ENCODE results near the gene TRIM62.

TRIM62 gene

GRCh38 chr1:33180226-33180910 is 1.5 kb downstream of the TRIM62 start:
- no peak for DNase-seq

GRCh38 chr1:33178836-33179439 is 2.9 kb downstream of the TRIM62 start:
- DNase-seq = no peak

- DNase-seq = no peak
Measured at GRCh38 chr1:33177996-33178540, 3.8 kb downstream of the TRIM62 start.

- DNase-seq = no peak
Measured at GRCh38 chr1:33176887-33177286, 5.0 kb downstream of the TRIM62 start.

GRCh38 chr1:33176362-33176850 is 5.4 kb downstream of the TRIM62 start:
- DNase-seq = no peak

GRCh38 chr1:33175865-33176264 is 6.0 kb downstream of the TRIM62 start:
- no peak for DNase-seq

GRCh38 chr1:33173091-33173490 is 8.8 kb downstream of the TRIM62 start:
- DNase-seq = no peak

- DNase-seq = no peak
Measured at GRCh38 chr1:33171977-33172813, 9.6 kb downstream of the TRIM62 start.

GRCh38 chr1:33170351-33171274 is 11.2 kb downstream of the TRIM62 start:
- no peak for DNase-seq

GRCh38 chr1:33169290-33170055 is 12.4 kb downstream of the TRIM62 start:
- no peak for DNase-seq

- no peak for DNase-seq
Measured at GRCh38 chr1:33168556-33169289, 13.1 kb downstream of the TRIM62 start.

GRCh38 chr1:33167650-33168447 is 14.0 kb downstream of the TRIM62 start:
- no peak for DNase-seq

GRCh38 chr1:33165809-33166208 is 16.0 kb downstream of the TRIM62 start:
- no peak for DNase-seq

- no peak for DNase-seq
Measured at GRCh38 chr1:33165209-33165608, 16.6 kb downstream of the TRIM62 start.

- DNase-seq = no peak
Measured at GRCh38 chr1:33163621-33164519, 18.0 kb downstream of the TRIM62 start.

GRCh38 chr1:33162141-33162540 is 19.7 kb downstream of the TRIM62 start:
- no peak for DNase-seq

GRCh38 chr1:33161061-33161681 is 20.7 kb downstream of the TRIM62 start:
- DNase-seq = no peak

GRCh38 chr1:33159577-33159976 is 22.3 kb downstream of the TRIM62 start:
- DNase-seq = no peak
